GM19025 (cell line): ENCODE results near the gene ZNF474.

Experiments
- ATAC-seq: cut with Tn5 transposase; IDR thresholded peaks from one replicate; pipeline ENCODE4 v1.9.1; 2021; ENCODE audit warnings: mild to moderate bottlenecking, low read depth, moderate library complexity; ENCODE audit not compliant: unreplicated experiment

The ZNF474 gene

DNA sequence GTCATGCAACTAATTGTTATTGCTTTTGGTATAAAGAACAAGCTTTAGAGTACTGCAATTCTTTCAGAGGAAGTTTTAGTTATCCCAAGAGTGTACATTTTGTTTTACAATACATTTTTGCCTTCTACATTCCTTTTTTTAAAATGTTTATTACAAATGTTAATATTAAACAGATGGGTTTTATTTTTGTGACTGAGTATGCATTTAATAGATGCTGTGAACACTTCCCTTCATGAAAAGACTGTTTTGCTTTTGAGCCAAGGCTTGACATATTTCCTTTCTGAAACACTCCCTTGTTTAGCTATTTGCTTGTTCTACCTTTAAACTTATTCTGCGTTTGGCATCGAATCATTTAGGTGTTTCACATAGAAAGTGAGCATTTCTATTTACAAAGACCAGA, 14.8 kb upstream of the ZNF474 start:
- no peak for ATAC-seq

DNA sequence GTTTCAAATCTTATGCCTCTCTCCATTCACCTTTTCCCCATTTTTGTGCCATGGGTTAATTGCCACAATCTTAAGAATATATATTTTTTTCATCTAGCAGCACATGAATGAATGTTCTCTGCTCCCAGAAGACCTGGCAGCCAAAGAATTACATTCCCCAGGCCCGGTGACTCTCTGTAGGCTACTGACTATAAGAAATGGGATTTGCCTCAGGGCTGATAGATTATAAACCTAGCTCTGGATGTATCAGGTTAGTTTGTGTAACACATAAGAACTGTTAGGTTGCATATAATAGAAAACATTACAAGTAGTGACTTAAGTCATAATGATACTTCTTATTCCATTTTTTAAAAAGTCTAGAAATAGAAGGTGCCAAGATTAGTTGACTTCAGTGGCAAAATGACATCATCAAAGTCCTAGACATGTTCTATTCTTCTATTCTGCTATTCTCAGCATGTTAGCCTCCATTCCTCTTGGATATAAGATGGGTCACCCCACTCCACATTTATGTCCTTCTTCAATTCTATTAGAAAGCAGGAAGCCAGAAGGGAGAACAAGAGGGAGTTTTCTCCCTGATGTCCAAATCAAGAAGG, 10.9 kb upstream of the ZNF474 start:
- ATAC-seq = no peak

DNA sequence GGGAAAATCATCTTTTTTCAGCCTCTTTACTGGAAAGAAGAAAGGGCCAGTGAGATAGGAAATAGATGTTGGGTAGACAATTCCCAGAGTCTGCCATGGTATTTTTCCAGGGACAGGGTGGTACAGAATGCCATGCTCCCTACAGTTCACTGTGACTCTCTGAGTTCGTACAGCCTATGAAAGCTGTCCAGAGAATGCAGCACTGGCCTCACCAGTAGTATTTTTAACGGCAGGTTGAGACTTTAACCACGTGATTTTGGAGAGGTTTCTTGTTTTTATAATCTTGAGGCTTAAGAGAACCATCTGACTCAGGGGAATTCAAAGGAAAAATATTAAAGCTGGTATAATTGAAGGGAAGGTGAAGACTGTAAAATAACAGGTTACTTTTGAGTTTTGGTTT, 10.1 kb upstream of the ZNF474 start:
- ATAC-seq = no peak

DNA sequence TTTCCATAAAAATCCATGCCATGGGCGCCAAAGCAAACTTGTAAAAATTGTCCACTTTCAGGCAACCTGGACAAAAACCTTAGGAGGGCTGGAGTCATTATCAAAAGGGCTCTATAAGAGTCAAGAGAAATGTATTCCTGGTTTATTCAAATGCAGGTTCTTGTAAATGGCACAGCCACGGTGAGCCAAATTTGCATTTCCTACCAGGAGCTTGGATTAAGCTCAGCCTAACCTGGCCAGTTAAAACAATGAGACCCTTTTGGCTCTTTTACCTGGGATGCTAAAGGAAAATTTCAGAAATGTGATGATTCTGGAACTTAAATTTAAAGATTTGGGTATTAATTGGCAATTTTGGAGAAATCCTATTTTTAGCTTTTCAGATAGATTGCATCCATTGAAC, 8.9 kb upstream of the ZNF474 start:
- ATAC-seq = no peak

DNA sequence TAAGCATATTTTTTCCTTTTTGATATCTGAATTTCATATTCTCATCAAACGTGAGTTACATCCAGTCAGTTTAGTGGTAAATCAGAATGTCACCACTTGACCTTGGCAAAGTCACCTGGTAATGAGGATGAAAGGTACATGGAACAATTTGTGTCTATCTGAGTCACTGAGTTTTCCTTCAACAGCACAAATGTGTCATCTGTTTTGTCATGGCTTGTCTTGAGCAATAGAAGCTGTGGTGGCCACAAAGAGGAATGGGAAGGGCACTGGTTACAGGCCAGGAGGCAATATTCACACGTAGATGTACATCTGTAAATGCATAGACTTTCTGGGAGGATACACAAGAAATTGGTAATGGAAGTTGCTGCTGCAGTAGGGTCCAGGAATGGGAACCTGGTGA, 8.4 kb upstream of the ZNF474 start:
- no peak for ATAC-seq

DNA sequence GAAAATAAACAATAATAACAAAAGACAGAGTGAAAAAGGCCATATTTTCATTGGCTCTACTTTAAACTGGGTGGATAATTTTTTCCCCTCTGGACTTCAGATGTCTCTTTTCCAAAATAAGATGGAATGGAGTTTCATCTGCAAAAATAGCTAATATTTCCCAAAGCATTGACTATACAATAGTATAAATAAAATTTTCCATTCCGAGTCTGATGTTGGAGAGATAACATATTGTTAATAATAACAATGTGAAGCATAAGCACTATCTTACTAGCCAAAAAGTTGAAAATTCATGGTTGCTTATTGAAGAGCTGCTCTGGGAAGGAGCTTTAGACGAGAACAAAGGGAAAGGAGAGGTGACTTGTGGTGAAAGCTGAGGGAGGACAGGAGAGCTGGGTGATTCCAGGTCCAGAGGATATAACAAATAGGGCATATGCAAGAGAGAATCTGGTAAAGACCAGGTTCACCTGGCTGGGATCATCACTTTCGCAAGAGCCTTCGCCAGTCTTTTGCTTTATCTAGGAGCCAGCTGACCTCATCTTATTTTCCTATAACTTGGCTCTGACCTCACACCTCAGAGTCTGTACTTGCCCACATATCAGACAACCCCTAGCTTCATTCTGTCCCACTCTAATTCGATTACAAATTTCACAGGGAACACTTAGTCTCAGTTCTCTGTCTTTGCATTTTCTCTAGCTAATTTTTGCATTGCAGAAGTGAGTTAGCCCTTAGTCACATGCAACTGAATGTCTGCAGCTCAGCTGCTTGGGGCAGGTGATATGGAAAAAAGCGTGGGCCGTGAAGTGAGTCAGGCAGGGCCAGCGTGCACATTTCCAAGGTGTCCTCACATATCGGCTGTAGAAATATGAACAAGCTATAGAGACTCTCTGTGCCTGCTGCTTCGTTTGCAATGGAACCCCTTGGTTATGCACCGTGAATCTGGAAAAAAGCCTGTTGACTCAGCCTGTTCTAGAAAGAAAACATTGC, 7.6 kb upstream of the ZNF474 start:
- ATAC-seq = no peak

DNA sequence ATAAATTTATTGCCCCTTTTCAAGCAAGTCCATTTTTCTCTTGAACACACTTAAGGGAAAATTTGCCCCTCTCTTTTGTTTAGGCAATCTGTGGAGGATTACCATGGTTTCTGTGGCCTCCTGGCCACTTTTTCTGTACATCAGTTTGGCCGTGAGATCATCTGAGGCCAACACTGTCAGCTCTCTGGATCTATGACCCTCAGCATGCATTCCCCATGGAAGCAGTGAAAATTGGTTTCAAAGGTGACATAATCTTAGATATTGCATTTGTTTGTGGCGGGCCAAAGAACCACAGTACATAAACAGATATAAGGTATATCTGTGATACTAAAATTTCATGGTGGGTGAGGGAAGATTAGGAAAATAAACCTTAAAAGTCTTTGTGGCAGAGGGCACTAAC, 4.6 kb upstream of the ZNF474 start:
- no peak for ATAC-seq

DNA sequence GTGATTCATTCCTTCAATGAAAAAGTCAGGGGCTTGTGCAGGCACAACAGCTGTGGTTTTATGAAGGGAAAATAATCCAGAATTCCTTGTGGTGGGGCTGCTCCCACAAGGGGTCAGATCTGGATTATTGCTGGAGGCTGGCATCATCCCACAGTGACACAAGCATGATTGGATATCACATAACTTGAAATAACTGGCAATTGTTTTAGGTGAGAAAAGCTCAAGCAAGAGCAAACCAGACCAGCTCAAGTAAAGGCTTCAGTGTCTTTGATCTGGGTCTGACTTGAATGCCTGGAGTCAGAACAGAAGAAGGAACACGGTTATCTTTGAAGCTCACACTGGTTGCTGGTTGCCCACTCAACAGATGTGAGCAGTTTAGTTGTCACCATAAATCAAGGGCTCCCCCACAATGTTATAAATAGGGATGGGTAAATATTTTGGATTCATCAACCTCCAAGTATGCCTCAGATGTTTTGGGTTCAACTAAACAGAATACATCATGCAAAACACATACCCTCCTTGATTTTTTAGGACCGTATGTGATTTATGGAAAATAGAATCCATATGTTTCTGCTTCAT, 3.1 kb upstream of the ZNF474 start:
- no peak for ATAC-seq

DNA sequence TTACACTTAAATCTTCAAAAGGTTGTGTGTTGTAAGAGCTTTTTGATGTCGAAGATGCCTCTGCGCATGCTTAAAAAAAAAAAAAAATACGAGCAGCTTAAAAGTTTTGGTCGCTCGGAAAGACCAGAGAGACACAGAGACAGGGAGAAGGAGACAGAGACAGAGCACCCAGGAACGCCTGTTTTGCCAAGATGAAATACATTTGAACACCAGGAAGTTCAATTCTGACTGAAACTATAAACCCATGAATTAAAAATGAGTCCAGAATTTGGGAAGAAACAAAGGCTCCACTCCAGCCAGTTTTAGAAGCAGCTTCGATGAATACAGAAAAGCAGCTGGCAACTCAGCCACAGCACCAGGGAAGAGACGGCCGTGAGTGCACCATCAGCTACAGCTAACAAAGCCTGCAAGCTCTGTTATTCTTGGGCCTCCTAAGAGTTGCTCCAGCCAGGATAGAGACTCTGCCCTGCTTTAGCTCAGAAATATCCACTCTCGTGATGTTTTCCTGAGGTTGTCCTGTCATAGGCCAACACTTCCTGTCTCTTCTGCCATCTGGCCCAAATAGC, 2.5 kb upstream of the ZNF474 start:
- ATAC-seq = no peak

DNA sequence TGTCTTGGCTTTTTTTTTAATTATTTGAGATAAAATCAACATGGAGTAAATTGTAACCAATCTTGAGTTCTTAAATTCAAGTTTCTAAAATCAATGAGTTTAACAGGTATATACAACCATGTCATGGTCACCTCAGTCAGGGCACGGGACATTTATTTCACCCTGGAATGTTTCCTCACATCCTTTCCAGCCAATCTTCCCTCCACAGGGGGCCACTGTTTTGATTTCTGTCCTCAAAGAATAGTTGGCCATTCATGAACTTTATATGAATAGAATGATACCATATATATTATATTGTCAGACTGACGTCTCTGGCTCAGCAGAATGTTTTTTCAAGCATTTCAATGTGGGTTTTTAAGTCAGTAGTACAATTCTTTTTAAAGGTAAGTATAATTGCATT, 806 bp downstream of the ZNF474 start:
- no peak for ATAC-seq

DNA sequence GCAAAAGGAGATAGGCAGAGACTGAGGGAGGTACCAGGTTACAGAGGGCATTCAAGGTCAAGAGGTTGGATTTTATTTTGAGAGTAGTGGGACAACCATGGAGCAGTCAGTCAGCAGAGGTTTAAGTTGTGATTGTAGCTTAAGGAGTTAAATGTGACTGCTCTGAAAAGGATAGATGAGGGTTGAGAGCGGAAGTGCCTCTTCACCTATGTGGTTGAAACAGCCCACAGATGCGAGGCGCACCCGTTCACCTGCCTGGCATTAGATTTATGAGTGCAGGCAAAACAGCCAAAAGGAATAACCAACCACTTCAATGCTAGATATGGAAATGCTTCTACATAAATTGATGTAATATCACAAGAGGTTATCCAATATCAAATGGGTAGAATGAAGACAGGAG, 8.4 kb downstream of the ZNF474 start:
- no peak for ATAC-seq

DNA sequence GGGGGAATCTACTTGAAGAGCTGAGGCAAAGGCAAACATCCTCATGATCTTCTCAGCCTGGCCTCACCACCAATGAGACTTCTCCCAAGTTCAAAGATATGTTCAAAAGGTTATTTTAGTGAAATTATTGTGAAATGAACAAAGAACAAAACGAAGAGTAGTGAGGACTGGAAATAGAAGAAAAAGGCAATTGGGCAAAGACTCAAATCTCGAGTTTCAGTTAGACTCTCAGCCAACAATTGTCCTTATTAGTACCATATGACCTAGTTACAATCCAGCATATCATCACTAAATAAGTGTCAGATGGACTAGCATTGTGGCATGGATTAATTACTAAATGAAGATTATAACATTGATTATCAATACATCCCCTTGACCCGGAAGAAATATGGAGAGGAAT, 9.0 kb downstream of the ZNF474 start:
- ATAC-seq = no peak

DNA sequence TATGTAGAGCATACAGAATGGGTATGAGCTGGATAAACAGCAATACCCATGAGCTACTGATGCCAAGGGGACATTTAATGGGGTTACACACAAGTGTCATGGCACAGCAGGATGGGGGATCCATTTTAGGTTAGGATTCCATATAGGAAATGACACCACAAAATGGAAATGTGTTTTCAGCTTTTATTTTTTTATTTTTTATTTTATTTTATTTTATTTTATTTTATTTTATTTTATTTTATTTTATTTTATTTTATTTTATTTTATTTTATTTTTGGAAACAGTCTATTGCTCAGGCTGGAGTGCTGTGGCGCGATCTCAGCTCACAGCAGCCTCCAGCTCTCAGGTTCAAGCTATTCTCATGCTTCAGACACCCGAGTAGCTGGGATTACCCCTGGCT, 11.6 kb downstream of the ZNF474 start:
- no peak for ATAC-seq

DNA sequence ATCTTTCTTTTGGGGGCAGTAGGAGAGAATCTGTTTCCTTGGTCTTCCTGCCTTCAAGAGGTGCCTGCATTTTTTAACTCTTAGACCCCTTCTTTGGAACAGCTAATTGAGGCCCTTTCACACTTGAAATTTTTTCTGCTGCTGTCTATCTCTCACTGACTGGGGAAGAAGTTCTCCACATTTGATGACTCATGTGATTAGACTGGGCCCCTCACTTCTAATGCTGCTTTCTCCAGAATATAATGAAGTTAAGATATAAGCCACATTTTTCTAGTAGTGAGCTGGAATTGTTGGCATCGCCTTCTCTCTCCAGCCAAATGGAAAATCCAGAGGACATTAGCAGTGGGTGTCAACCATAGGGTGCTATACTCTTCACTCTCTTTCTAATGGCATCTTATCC, 12.4 kb downstream of the ZNF474 start:
- ATAC-seq = no peak

DNA sequence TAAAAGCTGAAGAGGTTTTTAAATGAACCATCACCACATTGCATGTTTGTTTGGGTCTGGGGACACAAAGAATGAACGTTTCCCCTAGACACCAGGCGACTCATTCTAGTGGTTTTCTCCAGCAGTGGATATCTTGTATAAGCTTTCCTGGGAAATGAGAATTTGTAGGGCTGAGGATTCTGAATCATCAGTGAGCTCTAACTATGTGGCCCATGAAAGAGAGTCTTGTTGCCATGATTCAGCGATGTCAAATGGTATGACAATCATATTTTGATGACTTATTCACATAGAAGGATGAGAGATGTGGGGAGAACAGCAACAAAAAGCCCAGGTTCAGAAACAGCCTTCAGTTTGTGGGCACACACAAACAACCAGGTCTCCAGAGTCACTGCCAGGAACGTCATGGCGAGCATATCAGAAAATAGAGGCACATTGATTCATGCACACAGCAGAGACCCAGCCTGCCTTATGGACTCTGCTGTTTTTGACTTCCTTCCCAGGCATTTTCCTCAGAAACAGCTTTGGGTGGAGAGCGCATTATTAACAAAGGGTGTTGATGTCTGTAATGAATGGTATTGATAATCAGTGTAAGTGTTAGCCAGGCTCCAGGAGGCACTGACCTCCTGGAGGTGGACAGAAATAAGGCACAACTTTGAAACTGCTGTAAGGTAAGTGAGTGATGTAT, 13.3 kb downstream of the ZNF474 start:
- ATAC-seq = no peak

DNA sequence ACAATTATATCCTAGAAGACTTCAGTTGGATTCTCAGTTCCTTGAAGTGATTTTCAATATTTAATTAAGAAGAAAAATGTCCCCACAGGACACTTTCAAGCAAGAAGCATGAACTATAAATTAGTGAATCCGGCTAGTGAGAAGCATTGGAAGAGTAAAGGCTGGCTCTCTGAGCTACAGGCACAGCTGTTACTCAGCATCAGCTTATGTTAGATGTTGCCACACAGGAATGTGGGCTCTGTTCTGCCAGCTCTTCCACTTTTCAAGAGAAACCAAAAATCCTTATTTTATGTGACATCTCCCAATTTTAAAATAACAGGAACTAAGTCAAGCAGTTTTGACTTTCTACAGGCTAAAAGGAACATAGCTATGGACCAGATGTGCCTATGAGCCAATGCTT, 14.9 kb downstream of the ZNF474 start:
- no peak for ATAC-seq

DNA sequence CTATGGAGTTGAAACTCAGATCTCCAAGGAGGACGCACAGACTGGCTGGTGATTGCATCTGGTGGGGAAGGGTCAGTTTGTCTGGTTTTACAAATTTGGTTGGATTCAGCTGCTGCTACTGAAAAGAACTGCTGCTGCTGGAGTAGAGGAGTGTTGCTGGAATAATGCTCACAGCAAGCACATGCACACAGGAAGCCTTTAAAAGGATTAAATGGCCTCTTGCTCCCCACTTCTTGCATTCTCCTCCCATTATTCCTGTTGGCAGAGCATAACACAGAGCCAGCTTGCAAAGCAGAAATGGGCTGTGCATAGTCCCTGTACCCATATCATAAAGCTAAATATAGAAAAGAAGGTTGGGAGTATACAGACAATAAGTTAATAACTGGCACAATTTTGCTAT, 16.6 kb downstream of the ZNF474 start:
- no peak for ATAC-seq

DNA sequence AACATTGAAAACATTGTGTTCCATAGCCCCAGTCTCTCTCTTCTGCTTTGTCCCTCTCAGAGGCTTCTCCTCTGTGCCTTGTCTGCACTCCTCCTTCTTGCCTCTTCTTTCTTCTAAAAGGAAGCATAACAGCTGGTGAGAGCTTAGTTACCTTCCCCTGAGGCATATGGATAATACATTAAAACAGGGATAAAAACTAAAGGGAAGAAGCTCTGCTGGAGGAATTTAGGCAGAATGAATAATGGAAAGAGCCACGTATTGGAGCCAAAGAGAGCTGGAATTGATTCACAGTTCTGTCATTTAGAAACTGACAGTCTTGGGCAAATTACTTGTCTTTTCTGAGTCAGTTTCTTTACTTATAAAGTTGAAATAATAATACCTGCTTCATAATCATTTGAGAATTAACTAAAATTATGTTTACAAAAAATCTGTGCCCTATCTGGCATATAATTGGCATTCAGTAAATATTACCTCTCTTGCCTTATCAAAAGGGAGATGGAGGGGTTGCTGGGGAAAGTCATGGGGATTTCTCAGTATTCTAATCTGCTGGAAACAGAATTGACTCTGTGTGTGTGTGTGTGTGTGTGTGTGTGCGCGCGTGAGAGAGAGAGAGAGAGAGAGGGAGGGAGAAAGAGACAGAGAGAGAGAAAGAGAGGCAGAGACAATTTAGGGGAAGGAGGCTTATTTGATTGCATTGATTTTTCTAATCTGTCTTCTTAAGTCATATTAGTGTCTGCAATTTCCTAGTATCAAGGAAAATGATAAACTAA, 20.2 kb downstream of the ZNF474 start:
- no peak for ATAC-seq

DNA sequence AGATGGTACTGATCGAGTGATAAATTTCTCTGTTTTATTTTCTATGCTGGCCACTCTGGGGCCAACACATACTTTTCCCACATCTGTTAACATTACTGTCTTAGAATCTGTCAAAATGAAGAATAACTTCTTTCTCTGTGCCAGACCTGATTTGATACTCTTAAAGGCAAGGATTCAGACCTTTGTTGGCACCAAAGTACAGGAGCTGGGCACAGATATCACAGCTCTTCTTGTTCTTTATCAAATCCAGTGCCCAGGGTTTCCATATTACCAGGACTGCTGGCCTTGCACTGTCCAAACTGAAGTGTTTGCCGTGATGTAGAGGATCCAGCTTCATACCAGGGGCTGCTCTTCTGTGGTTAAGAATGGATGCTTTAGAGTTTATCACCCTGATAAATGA, 20.9 kb downstream of the ZNF474 start:
- ATAC-seq = no peak

DNA sequence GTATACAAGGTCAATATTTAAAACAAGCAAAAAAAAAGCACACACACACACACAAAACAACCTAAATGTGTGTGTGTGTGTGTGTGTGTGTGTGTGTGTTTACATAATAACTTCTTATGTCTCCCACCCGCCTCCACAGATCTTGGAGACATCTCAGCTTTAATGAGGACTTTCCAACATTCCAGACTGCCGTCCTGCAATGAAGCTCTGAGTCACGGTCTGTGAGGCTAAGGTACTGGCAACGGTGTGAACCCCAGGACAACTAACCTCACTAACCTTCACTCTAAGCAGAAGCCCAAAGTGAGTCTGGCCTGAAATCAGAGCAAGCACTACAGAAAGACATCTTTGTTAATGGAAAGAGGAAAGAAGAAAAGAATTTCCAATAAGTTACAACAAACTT, 22.3 kb downstream of the ZNF474 start:
- no peak for ATAC-seq
